Measurements from ENCODE around the gene CERS4.
"Not testable (repeated sequence)": the region's sequence is repeated elsewhere in the genome, so short reads cannot be mapped to it uniquely, and the experiment has no call there.

CERS4 gene

GRCh38 chr19:8257052-8257443 is 47.9 kb downstream of the CERS4 start:
- H3K4me3 ChIP-seq (ENCODE audit: low read length), result no peak overlapping the region
- TF ChIP-seq ZNF274 (IDR thresholded peaks at IDR 0.05; ENCODE audit: low read depth, low read length), result no peak

- H3K4me3 ChIP-seq (ENCODE audit: low read length), result no peak overlapping the region
- no peak for TF ChIP-seq ZNF274 (IDR thresholded peaks at IDR 0.05; ENCODE audit: low read depth, low read length)
Observed at GRCh38 chr19:8259142-8259921, 50.2 kb downstream of the CERS4 start.

DNA sequence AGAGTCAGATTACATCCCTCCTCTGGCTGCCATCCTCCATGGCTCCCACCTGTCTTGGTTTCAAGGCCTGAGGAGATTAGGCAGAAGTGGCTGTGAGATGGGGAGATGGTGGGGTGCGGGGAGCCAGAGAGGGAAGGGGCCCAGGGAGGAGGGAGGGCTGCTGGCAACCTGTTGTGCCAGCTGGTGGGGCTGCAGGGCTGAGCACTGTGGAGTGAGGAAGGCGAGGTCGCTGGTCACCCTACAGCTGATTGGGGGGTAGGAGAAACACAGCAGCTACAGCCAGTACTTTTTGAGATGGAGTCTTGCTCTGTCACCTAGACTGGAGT is 50.7 kb downstream of the CERS4 start:
- H3K4me3 ChIP-seq (ENCODE audit: low read length), result no peak overlapping the region
- no peak for TF ChIP-seq ZNF274 (IDR thresholded peaks at IDR 0.05; ENCODE audit: low read depth, low read length)

- TF ChIP-seq ZNF274 (IDR thresholded peaks at IDR 0.05; ENCODE audit: low read depth, low read length), result no peak
Observed at GRCh38 chr19:8261347-8261746, 52.2 kb downstream of the CERS4 start.

DNA sequence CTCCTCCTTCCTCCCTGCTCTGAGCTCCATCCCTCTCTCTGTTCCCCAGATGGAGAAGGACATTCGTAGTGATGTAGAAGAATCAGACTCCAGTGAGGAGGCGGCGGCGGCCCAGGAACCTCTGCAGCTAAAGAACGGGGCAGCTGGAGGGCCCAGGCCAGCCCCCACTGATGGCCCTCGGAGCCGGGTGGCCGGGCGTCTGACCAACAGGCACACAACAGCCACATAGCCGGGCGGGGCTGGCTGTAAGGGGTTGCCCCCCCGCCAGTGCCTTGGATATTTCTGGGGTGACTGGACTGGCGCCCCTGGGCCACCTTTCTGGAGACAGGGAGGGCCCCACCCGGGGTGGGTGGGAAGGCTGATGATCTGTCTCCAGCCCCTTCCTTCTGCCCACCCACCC is 52.7 kb downstream of the CERS4 start:
- no peak for TF ChIP-seq ZNF274 (IDR thresholded peaks at IDR 0.05; ENCODE audit: low read depth, low read length)
- no peak overlapping the region for H3K4me3 ChIP-seq (ENCODE audit: low read length)

More at GRCh38 chr19:8261347-8261746, 52.2 kb downstream of the CERS4 start:
- H3K4me3 ChIP-seq (ENCODE audit: low read length), result no peak overlapping the region

DNA sequence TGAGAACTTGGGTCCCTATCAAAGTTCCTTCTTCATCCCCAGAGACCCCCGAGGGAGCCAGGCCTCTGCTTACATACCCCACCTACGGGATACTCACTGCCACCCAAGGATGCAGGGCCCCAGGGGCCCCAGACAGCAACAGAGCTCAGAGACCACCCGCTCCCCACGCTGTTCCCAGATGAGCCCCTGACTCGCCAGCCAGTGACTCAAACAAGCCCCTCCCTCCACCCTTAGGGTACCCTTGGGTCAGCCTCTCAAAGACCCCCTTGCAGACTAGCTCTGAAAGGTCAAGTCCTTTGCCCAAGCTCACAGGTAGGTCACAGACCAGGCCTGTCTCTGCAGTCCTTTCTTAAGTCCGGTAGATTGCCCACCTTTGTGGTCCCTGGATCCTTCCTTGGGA is 53.3 kb downstream of the CERS4 start:
- H3K4me3 ChIP-seq (ENCODE audit: low read length), result no peak overlapping the region
- TF ChIP-seq ZNF274 (IDR thresholded peaks at IDR 0.05; ENCODE audit: low read depth, low read length), result no peak

DNA sequence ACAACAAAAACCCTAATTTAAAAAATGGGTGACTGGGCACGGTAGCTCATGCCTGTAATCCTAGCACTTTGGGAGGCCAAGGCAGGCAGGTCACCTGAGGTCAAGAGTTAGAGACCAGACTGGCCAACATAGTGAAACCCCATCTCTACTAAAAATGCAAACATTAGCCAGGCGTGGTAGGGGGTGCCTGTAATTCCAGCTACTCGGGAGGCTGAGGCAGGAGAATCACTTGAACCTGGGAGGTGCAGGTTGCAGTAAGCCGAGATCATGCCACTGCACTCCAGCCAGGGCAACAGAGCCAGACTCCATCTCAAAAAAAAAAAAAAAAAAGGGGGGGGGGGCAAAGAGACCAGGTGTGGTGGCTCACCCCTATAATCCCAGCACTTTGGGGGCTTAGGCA is 55.1 kb downstream of the CERS4 start:
- not testable (repeated sequence) for H3K4me3 ChIP-seq (ENCODE audit: low read length)

DNA sequence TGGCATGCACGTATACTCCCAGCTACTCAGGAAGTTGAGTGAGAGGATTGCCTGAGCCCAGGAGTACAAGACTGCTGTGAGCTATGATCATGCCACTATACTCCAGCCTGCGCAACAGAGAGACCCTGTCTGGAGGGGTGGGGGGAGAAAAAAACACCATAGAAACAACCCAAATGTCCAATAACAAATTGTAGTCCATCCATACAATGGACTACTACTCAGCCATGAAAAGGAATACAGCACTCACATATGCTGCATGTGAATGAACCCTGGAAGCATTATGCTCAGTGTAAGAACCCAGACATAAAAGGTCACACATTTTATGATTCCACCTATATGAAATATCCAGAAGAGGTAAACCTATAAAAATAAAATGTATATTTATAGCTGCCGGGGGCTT is 56.7 kb downstream of the CERS4 start:
- H3K4me3 ChIP-seq (ENCODE audit: low read length), result no peak overlapping the region
- TF ChIP-seq ZNF274 (IDR thresholded peaks at IDR 0.05; ENCODE audit: low read depth, low read length), result no peak

DNA sequence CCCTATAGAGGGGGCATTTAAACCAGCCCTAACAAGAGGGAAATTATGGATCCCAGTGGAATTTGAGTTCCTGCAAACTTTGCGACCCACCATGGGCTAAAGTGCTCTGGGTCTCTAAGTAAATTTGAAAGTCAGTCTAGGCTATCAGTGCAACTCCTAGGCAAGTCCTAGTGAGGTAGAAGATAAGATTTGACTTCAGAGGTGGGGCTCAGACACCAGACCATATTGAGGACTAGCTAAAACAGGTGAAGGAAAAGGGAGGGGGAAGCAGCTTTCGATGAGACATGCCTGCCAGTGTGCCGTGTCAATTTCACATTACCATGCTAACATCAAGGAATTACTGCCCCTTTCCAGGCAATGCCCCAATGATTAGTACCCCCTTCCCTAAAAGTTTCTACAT is 60.6 kb downstream of the CERS4 start:
- H3K4me3 ChIP-seq (ENCODE audit: low read length), result peak overlapping the region; percentile 29; the same call in 1 of the 2 replicates
- no peak for TF ChIP-seq ZNF274 (IDR thresholded peaks at IDR 0.05; ENCODE audit: low read depth, low read length)

DNA sequence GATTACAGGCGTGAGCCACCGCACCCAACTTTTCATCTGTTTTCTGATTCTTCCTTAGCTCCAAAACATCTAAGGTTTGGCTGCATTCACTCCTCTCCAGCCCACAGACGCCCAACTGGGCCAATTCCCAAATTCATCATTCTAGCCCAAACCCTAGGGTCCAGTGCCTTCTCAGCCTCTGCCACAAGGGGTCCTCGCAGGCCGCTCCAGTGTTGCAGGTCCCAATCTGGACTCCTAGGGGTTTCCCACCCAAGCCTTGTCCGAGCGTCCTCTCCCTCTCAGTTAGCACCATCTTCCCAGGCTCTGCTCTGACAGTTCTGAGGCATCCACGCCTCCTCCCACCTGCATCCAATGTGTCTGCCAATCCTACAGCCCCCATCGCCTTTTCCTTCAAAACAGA is 67.3 kb downstream of the CERS4 start:
- H3K4me3 ChIP-seq (ENCODE audit: low read length), result not testable (repeated sequence)

DNA sequence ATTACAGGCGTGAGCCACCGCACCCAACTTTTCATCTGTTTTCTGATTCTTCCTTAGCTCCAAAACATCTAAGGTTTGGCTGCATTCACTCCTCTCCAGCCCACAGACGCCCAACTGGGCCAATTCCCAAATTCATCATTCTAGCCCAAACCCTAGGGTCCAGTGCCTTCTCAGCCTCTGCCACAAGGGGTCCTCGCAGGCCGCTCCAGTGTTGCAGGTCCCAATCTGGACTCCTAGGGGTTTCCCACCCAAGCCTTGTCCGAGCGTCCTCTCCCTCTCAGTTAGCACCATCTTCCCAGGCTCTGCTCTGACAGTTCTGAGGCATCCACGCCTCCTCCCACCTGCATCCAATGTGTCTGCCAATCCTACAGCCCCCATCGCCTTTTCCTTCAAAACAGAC is 82.2 kb downstream of the CERS4 start:
- not testable (repeated sequence) for H3K4me3 ChIP-seq (ENCODE audit: low read length)

DNA sequence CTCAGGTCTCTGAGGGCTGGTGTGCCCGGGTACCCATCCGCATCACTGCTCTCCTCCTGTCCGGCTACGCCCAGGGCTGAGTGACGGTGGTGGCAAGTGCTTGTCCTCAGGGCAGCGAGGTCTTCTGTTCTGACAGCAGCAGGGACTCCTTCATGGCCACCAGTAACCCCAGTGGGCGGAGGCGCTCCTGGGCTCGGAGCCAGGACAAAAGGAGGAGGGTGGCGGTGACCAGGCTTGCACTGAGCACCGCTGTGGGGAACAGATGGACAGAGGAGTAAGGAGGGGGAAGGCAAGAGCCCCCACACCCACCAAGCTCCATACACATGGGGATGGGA is 93.2 kb downstream of the CERS4 start:
- H3K4me3 ChIP-seq (ENCODE audit: low read length), result no peak overlapping the region
- no peak for TF ChIP-seq ZNF274 (IDR thresholded peaks at IDR 0.05; ENCODE audit: low read depth, low read length)

DNA sequence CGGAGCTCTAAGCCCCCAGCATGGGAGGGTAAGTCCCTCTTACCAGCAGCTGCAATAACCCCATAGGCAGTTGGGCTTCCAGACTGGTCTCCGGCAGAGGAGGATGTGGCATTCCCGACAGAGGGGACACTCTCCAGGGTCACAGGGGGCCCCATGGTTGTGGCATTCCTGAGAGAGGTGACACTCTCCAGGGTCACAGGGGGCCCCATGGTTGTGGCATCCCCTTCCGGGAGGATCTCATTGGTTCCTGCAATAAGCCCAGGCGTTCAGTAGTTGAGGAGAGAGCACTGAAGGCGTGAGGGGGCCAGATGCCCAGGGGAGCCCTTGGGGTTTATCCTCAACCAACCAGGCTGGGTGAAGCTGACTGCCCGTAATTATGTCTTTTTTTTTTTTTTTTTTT is 93.6 kb downstream of the CERS4 start:
- no peak for TF ChIP-seq ZNF274 (IDR thresholded peaks at IDR 0.05; ENCODE audit: low read depth, low read length)
- no peak overlapping the region for H3K4me3 ChIP-seq (ENCODE audit: low read length)

DNA sequence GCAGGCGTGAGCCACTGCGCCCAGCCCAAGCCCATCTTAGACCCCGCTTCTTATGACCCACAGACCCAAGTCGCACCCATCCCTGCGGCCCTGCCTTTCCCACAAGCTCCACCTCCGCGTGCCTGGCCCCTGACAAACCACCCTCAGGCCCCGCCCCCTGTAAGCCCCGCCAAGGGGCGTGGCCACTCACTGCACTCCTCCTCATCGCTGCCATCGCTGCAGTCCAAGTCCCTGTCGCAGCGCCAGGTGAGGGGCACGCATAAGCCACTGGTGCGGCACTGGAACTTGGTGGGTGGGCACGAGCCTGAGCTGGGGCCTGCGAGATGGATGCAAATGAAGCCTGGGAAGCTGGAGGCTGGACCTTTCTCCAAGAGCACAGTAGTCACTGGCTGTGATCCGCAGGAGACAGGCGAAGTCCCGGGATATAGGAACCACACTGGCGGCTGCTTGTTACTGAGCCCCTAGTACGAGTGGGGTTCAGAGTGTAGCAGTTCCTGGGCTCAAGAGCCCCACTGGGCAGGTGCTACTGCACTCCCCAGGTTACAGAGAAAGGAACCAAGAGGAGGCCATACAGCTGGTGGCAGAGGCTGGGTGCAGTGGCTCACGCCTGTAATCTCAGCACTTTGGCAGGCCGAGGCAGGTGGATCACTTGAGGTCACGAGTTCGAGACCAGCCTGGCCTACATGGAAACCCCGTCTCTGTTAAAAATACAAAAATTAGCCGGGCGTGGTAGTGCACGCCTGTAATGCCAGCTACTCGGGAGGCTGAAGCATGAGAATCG is 95.9 kb downstream of the CERS4 start:
- no peak for TF ChIP-seq ZNF274 (IDR thresholded peaks at IDR 0.05; ENCODE audit: low read depth, low read length)

GRCh38 chr19:8305798-8306197 is 96.6 kb downstream of the CERS4 start:
- no peak for TF ChIP-seq ZNF274 (IDR thresholded peaks at IDR 0.05; ENCODE audit: low read depth, low read length)
- no peak overlapping the region for H3K4me3 ChIP-seq (ENCODE audit: low read length)

More for the DNA sequence above, 95.9 kb downstream of the CERS4 start:
- no peak overlapping the region for H3K4me3 ChIP-seq (ENCODE audit: low read length)
